GM04504 (cell line): ENCODE data around the gene TCF7L1.
"Not testable (repeated sequence)": the region's sequence is repeated elsewhere in the genome, so short reads cannot be mapped to it uniquely, and the experiment has no call there.

Experiments used
- DNase-seq: peaks from one replicate; pipeline ENCODE4 v3.0.0-alpha.2; 2012; ENCODE audit warnings: low read depth

TCF7L1 gene

GRCh38 chr2:85184990-85185389, 51.8 kb downstream of the TCF7L1 start:
- no peak for DNase-seq

GRCh38 chr2:85185431-85185940, 52.3 kb downstream of the TCF7L1 start:
- DNase-seq, result no peak

DNA sequence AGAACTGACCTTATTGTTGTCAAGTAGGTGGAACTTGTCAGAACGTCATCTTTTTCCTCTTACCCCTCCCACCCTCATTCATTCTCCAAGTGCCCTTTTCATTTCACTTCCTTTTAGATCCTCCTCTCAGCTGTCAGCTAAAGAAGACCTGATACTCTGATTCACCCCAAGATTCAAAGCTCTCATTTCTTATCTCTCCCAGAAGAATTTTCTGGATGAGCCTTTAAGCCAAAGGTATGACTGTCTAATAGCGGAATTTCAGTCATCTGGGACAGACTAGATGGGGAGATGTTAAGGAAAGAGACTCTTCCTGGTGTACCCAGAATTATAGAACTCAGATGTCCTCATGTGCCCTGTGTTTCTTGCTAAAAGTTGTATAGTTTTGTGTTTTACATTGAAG, 53.9 kb downstream of the TCF7L1 start:
- no peak for DNase-seq

- DNase-seq, result no peak
These were observed 55.7 kb downstream of the TCF7L1 start for GRCh38 chr2:85188852-85189251.

GRCh38 chr2:85189606-85190270, 56.5 kb downstream of the TCF7L1 start:
- no peak for DNase-seq

DNA sequence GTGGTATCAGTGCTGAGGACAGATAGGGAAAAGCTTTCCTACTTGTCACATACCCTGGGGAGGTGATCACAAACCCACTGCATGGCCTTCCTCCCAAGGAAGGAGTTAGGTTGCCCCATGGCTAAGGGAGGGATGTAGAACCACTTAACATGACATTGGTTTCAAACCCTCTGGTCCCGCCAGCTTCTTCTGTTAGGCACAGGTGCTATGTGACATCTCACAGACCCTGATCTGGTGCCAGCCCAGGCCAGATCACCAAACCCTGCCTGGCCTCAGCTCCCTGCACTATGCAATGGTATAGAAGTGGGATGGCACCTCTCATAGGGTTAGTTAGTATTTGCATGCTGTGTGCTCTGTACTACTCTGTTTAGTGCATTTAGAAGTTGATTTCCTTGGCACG, 58.0 kb downstream of the TCF7L1 start:
- no peak for DNase-seq

DNA sequence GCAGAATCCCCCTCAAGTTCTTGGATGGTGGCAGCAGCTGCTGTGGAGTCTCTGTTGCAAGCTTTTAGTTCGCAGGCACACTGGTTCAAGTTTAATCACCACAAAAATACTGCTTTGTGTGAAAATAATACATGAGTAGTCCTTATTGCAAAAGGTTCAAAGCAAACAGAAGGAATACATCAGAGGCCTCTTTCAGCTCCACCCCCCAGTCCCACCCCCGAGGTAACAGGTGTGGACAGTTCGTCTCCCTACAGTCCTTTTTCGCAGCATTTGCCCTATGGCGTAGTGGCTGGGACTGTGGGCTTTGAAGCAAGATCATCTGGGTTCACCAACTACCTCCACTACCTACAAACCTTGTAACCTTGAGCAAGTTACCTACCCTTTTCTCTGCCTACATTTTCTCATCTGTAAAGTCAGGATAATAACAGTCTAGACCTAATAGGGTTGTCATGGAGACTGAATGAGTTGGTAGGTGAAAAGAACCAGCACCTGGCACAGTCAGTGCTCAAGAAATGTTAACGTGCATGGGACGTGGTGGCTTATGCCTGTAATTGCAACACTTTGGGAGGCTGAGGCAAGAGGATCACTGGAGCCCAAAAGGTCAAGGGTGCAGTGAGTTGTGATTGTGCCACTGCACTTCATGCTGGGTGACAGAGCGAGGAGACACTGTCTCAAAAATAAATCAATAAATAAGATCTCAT, 61.7 kb downstream of the TCF7L1 start:
- DNase-seq, result no peak

DNA sequence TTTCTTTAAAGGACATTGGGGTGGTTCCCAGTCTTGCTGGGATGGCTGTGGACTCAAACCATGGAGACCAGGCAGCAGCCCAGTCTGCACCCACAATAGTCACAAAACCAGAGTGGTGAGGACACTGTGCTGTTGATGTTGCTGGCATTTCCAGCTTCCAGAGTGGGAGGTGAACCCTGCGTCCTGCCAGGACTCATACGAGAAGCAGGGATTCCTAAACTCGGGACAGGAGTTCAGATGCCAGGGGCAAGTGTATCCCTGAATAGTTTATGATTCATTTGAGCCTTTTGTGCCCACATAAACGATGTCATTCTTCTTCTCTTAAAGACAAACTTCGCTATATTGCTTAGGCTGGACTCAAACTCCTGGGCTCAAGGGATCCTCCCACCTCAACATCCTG, 62.8 kb downstream of the TCF7L1 start:
- DNase-seq, result no peak

DNA sequence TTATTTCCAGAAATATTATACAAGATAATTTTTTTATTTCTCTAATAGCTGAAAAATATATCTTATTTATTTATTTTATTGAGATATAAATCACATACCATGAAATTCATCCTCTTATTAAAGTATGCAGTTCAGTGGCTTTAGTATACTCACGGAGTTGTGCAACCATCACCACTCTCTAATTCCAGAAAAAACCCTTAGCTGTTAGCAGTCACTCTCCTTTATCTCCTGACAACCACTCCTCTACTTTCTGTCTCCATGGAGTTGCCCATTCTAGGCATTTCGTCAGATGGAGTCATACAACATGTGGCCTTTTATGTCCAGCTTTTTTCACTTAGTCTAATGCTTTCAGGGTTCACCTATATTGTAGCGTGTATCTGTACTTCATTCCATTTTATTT, 66.5 kb downstream of the TCF7L1 start:
- DNase-seq, result no peak

DNA sequence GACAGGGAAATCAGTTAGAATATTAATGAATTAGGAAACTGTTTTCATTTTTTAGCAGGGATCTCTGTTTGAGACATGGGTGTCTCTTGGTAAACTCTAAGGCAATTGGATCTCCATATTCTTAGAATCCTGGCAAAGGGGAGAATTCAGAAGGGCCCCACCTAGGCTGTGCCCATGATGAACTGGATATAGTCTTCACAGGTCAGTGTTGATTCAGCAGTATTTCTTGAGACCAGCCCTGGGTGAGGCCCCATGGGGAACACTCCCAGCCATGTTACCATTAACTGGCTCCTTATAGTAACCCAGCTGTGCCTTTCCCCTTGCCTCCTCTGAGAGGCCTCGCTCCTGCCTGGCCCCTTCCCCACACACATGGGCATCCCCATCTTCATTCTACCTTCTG, 76.7 kb downstream of the TCF7L1 start:
- no peak for DNase-seq

GRCh38 chr2:85210511-85210910, 77.3 kb downstream of the TCF7L1 start:
- DNase-seq, result no peak

DNA sequence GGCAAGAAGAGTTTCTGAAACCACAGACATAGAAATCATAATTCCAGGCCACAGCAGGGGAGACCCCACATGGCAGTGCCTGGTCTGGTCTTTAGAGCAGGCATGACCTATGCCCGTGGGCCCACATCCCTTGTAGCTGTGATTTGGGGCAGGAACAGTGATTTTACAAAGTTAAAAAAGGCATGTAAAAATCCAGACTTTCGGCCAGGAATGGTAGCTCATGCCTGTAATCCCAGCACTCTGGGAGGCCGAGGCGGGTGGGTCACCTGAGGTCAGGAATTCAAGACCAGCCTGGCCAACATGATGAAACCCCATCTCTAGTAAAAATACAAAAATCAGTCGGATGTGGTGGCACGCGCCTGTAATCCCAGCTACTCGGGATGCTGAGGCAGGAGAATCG, 78.4 kb downstream of the TCF7L1 start:
- DNase-seq, result not testable (repeated sequence)

- no peak for DNase-seq
These were observed 79.6 kb downstream of the TCF7L1 start for GRCh38 chr2:85212841-85213240.

DNA sequence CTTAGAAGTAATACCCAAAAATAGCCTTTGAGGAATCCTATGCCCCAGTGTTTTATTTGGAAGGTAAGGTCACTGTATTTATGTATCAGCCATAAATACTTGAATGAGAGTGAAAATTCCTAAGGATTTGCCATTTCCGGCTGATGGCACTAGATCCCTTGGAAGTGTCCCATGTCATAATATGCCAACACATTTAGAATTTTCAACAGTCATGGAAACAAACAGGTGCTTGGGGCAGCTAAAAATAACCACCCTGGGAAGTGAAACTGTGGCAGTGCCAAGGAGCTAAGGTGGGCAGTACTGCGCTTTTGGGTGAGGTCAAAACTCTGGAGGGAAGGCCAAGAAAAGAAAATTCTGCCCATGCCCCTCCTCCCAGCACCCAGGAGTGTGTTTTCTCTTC, 80.2 kb downstream of the TCF7L1 start:
- no peak for DNase-seq

- DNase-seq, result no peak
These were observed 80.8 kb downstream of the TCF7L1 start for GRCh38 chr2:85213901-85214512.

DNA sequence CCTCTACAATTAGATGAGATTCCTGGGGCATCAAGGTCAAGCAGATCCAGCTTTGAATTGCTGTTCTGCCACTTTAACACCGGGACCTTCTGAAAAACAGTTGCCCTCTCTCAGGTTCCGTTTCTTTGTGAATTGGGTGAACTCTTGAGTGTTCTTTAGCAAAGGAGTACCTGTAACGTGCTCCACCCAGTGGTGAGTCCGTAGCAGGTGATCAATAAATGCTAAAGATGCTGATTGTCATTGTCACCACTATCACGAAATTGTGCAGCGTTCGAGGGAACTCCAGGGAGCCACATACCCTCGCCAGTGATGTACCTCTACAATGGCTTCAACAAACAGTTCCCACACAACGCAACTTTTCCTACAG, 81.9 kb downstream of the TCF7L1 start:
- no peak for DNase-seq

DNA sequence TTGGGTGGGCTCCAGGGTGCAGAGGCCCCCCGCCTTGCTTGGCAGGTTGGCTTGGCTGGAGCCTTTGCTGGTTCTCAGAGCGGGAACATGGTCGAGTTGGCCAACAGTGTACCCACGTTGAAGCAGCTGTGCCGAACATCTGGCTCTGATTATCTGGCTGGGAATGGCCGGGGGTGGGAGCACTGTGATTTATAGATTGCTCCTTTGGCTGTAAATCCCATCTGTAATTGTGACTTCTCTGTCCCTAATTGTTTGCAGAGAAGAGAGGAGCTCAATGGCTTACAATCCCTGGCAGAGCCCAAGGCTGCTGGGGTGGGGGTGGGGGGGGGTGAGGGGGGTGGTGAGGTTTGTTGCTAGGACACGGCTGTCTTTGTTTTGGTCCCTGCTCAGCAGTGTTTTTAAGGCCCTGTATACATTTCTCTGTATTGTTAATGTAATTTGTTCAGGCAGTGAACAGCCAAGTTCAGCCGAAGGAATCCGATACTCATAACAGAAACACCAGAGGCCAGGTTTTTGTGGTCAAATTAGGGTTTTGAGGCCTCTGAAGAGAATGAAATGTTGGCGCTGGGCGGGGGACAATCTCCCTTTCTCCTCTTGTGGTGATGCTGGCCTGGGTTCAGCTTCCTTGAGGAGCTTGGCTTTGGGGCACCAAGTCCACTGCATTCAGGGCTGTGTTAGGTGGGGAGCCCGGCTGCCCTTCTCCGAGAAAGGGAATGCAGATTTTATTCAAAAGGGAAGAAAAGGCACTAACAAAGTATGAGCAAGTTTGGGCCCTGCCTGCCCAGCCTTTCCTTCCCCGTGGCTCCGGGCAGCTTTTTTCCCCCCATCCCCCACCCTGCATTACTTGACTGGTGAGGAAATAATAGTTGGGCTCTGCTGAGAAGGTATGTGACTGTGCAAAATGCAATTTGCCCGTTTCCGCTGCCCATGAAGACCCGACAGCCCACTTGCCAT, 82.5 kb downstream of the TCF7L1 start:
- DNase-seq, result peak; percentile 83

DNA sequence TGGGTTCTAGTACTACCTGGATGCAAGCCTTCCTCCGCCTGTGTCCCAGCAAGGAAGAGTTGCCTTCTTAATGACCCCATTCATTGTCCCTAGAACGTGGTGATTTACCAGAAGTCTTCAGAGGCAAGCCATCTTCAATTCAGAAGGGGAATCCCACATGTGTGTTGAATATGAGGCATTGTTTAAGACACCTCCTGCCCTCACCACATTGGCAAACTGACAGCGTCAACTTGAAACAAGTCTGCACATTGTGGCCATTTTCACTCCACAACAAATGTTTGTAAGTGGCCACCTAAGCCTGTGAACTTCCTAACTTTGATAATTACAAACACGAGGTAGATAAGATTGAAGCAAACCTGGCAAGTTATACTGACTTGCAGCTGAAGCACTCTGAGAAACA, 83.7 kb downstream of the TCF7L1 start:
- DNase-seq, result no peak

- DNase-seq, result peak; percentile 65
These were observed 88.0 kb downstream of the TCF7L1 start for GRCh38 chr2:85221067-85221691.

- no peak for DNase-seq
These were observed 89.6 kb downstream of the TCF7L1 start for GRCh38 chr2:85222792-85223191.

DNA sequence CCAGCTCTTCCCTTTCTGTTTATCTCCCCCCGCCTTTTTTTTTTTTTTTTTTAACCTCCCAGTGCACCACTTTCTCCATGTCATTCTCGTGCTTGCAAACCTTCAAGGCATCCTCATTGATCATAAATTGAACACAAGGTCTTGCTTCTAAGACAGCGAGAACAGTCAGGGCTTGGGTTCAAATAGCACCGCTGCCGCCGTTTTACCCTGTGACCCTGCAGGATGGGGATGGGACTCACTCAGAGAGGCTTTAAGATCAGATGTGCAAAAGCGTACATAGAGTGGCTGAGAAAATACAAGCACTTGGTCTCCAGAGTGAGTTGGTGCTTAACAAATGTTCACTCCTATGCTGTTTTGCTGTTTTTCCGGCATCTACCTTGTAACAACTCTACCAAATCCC, 93.6 kb downstream of the TCF7L1 start:
- DNase-seq, result no peak
